Thyroid gland (tissue), 4 donors: ENCODE results near the gene HEATR5A. TPM values are rescaled to one million over a fixed set of nuclear protein-coding genes. Genes with fewer than 3 reads are reported as not detected.

ENCODE experiments used
- DNase-seq, 2 donors: peaks; one replicate each; pipeline ENCODE4 v3.0.0-alpha.2; 2019
- H3K27ac ChIP-seq, 3 donors: fragments of 200-600 bp; sonication (generic); 1 replicate in 2 of 3; 2 replicates in 1 of 3; pipeline ENCODE4 v1.5.1; 2016 to 2019; ENCODE audit warnings: mild to moderate bottlenecking in 1 of 3, moderate library complexity in 1 of 3
- H3K27me3 ChIP-seq: fragments of 200-600 bp; sonication (generic); one replicate; pipeline ENCODE4 v1.5.1; 2019
- H3K36me3 ChIP-seq, 2 donors: fragments of 200-600 bp; sonication (generic); one replicate each; pipeline ENCODE4 v1.5.1; 2016 to 2019
- H3K4me1 ChIP-seq, 2 donors: fragments of 200-600 bp; sonication (generic); one replicate each; pipeline ENCODE4 v1.5.1; 2017 to 2019
- H3K4me3 ChIP-seq, 3 donors: fragments of 200-600 bp; sonication (generic); replicated peaks in 1 of 3; 1 replicate in 2 of 3; 2 replicates in 1 of 3; pipeline ENCODE4 v1.5.1; 2016; ENCODE audit warnings: mild to moderate bottlenecking in 1 of 3
- H3K9me3 ChIP-seq: fragments of 200-600 bp; sonication (generic); one replicate; pipeline ENCODE4 v1.5.1; 2017
- CTCF ChIP-seq, 6 experiments: fragments of 200-600 bp in 3 of 6; fragments of 450-650 bp in 3 of 6; sonication (generic) in 3 of 6; IDR thresholded peaks; one replicate each; pipeline ENCODE4 v1.5.1; 2016 to 2019; ENCODE audit warnings: antibody characterized with exemption in 6 of 6, mild to moderate bottlenecking in 2 of 6, inconsistent platforms in 1 of 6, moderate library complexity in 1 of 6
- POLR2A ChIP-seq, 2 donors: fragments of 450-650 bp; IDR thresholded peaks; one replicate each; pipeline ENCODE4 v1.6.1; 2017; ENCODE audit warnings: antibody characterized with exemption in 2 of 2, mild to moderate bottlenecking in 2 of 2, moderate library complexity in 1 of 2
- WGBS, 2 donors: methylation state at CpG; one replicate each; pipeline ENCODE4 v1.1.5; 2017; 5-methylcytosine and 5-hydroxymethylcytosine counted together
- intact Hi-C: fragments of 100-400 bp; cut with DNase I; formaldehyde crosslinking; loops from one replicate; pipeline ENCODE4 v1.15.1; 2023
- total RNA-seq, 4 donors: library from RNA; depleted of rRNA; stranded (reverse); fragments of >200 nt; gene quantifications; one replicate each; pipeline ENCODE4 v1.2.3, GENCODE V29; 2016

The HEATR5A gene
- total RNA-seq, 4 donors from 2014 or later: 31.0 to 46.3 (median 40.5) TPM

GRCh38 chr14:31283578-31284252, 136.6 kb downstream of the HEATR5A start:
- peak in 1 of 2 donors; percentile 27 for DNase-seq
- H3K4me3 ChIP-seq: no peak overlapping the region
- H3K9me3 ChIP-seq: no peaks in the 10 kb centered on the region
- no peaks in the 10 kb centered on the region for H3K36me3 ChIP-seq
- H3K4me1 ChIP-seq: peaks cover 0 to 6% of the 10 kb centered on the region in 2 donors
- WGBS, 2 donors: 15 to 26% methylated on average over 3 of the region's 3 CpGs
- H3K27me3 ChIP-seq: no peaks in the 10 kb centered on the region
- H3K27ac ChIP-seq: peak overlapping the region in 2 of 3 donors; percentile 10 to 22
- intact Hi-C loops: no loop called here
- TF ChIP-seq CTCF (IDR thresholded peaks at IDR 0.05): no peak
- no peak for TF ChIP-seq POLR2A (IDR thresholded peaks at IDR 0.05)

- intact Hi-C loops: no loop called here
- Histone ChIP-seq H3K27ac (peak overlapping the region in 1 of 3 donors; percentile 22), H3K4me3 (no peak overlapping the region), H3K9me3 (no peaks in the 10 kb centered on the region), H3K4me1 (peaks cover 0 to 6% of the 10 kb centered on the region in 2 donors), H3K27me3 (no peaks in the 10 kb centered on the region), H3K36me3 (no peaks in the 10 kb centered on the region)
- no peak for TF ChIP-seq CTCF (IDR thresholded peaks at IDR 0.05)
- no peak for TF ChIP-seq POLR2A (IDR thresholded peaks at IDR 0.05)
- 100% methylated on average over 1 of the region's 1 CpG for WGBS, 2 donors
- no peak for DNase-seq
Measured at GRCh38 chr14:31283153-31283552, 137.2 kb downstream of the HEATR5A start.

GRCh38 chr14:31280871-31281220, 139.5 kb downstream of the HEATR5A start:
- H3K27me3 ChIP-seq: no peaks in the 10 kb centered on the region
- no peak for DNase-seq
- H3K9me3 ChIP-seq: no peaks in the 10 kb centered on the region
- no peak overlapping the region for H3K27ac ChIP-seq
- peaks cover 0 to 6% of the 10 kb centered on the region in 2 donors for H3K4me1 ChIP-seq
- TF ChIP-seq POLR2A (IDR thresholded peaks at IDR 0.05): no peak
- no peak for TF ChIP-seq CTCF (IDR thresholded peaks at IDR 0.05)
- WGBS, 2 donors: 92 to 95% methylated on average over 3 of the region's 3 CpGs
- no peak overlapping the region for H3K4me3 ChIP-seq
- intact Hi-C loops: no loop called here
- H3K36me3 ChIP-seq: no peaks in the 10 kb centered on the region

GRCh38 chr14:31280132-31280870, 140.0 kb downstream of the HEATR5A start:
- Histone ChIP-seq H3K36me3 (no peaks in the 10 kb centered on the region), H3K27me3 (no peaks in the 10 kb centered on the region), H3K9me3 (no peaks in the 10 kb centered on the region), H3K27ac (no peak overlapping the region), H3K4me3 (no peak overlapping the region), H3K4me1 (peaks cover 0 to 6% of the 10 kb centered on the region in 2 donors)
- WGBS, 2 donors: 85 to 90% methylated on average over 4 of the region's 4 CpGs
- intact Hi-C loops: no loop called here
- no peak for DNase-seq
- TF ChIP-seq POLR2A (IDR thresholded peaks at IDR 0.05) (no peak), CTCF (IDR thresholded peaks at IDR 0.05) (no peak)

GRCh38 chr14:31278883-31279282, 141.5 kb downstream of the HEATR5A start:
- no peak for TF ChIP-seq POLR2A (IDR thresholded peaks at IDR 0.05)
- no peak for TF ChIP-seq CTCF (IDR thresholded peaks at IDR 0.05)
- H3K27me3 ChIP-seq: no peaks in the 10 kb centered on the region
- 92 to 93% methylated on average over 1 of the region's 1 CpG for WGBS, 2 donors

More at GRCh38 chr14:31278883-31279282, 141.5 kb downstream of the HEATR5A start:
- intact Hi-C loops: no loop called here
- H3K9me3 ChIP-seq: no peaks in the 10 kb centered on the region
- peaks cover 0 to 3% of the 10 kb centered on the region in 2 donors for H3K4me1 ChIP-seq
- H3K36me3 ChIP-seq: no peaks in the 10 kb centered on the region
- H3K27ac ChIP-seq: no peak overlapping the region
- no peak for DNase-seq
- no peak overlapping the region for H3K4me3 ChIP-seq
